Measurements from ENCODE around the gene ISCU.

- no peak for TF ChIP-seq POLR2A (IDR thresholded peaks at IDR 0.05; ENCODE audit: low read depth)
- TF ChIP-seq CTCF (IDR thresholded peaks at IDR 0.05) = no peak
These were observed 34.6 kb downstream of the ISCU start for GRCh38 chr12:108596854-108597558.

Data from esophagus muscularis mucosa (tissue), 3 donors.